Transverse colon (tissue), 4 donors: ENCODE results near the gene PRR7. TPM values are rescaled to one million over a fixed set of nuclear protein-coding genes. Genes with fewer than 3 reads are reported as not detected.

ENCODE experiments used
- DNase-seq: peaks from one replicate; pipeline ENCODE4 v3.0.0-alpha.2; 2019
- H3K27ac ChIP-seq, 4 donors: fragments of 200-600 bp; sonication (generic); 2 replicates each; pipeline ENCODE4 v1.5.1; 2016 to 2018; ENCODE audit warnings: inconsistent platforms in 4 of 4
- H3K27me3 ChIP-seq: fragments of 200-600 bp; sonication (generic); 2 replicates; pipeline ENCODE4 v1.5.1; 2017; ENCODE audit warnings: inconsistent platforms
- H3K36me3 ChIP-seq, 4 donors: fragments of 200-600 bp; sonication (generic); 2 replicates each; pipeline ENCODE4 v1.5.1; 2017 to 2019; ENCODE audit warnings: inconsistent platforms in 4 of 4
- H3K4me1 ChIP-seq, 4 donors: fragments of 200-600 bp; sonication (generic); 2 replicates each; pipeline ENCODE4 v1.5.1; 2017 to 2020; ENCODE audit warnings: inconsistent platforms in 4 of 4
- H3K4me3 ChIP-seq, 4 donors: fragments of 200-600 bp; sonication (generic); 1 replicate in 1 of 4; 2 replicates in 3 of 4; pipeline versions ENCODE4 v1.5.1 to v1.6.1; 2017 to 2019; ENCODE audit warnings: inconsistent platforms in 4 of 4
- H3K9me3 ChIP-seq, 2 donors: fragments of 200-600 bp; sonication (generic); 2 replicates each; pipeline ENCODE4 v1.5.1; 2017 to 2019; ENCODE audit warnings: inconsistent platforms in 2 of 2
- EP300 ChIP-seq: sonication (generic); formaldehyde crosslinking; IDR thresholded peaks from one replicate; pipeline ENCODE4 v1.6.1; 2017; ENCODE audit warnings: antibody characterized with exemption, low read depth
- POLR2A ChIP-seq: fragments of 450-650 bp; IDR thresholded peaks from one replicate; pipeline ENCODE4 v1.6.1; 2016; ENCODE audit warnings: antibody characterized with exemption, mild to moderate bottlenecking, moderate library complexity
- POLR2AphosphoS5 ChIP-seq, 3 donors: sonication (generic); formaldehyde crosslinking; IDR thresholded peaks; one replicate each; pipeline ENCODE4 v1.6.1; 2016; ENCODE audit warnings: antibody characterized with exemption in 3 of 3
- WGBS, 2 donors: methylation state at CpG; one replicate each; pipeline ENCODE4 v1.1.5; 2018; ENCODE audit warnings: low coverage in 1 of 2; 5-methylcytosine and 5-hydroxymethylcytosine counted together
- in situ Hi-C, 4 donors: fragments of 200-750 bp; cut with MboI; loops; one replicate each; pipeline versions ENCODE4 v1.15.0 to v1.15.1; 2017; ENCODE audit warnings: low sequenced_read_pairs in 3 of 4, low pct_ligation_motif_present in 1 of 4, low pct_unique_long_range_greater_than_20kb in 1 of 4
- intact Hi-C: fragments of 100-400 bp; cut with DNase I; formaldehyde crosslinking; loops from one replicate; pipeline ENCODE4 v1.15.1; 2023; ENCODE audit warnings: low total_unique reads
- total RNA-seq, 4 donors: library from RNA; depleted of rRNA; stranded (reverse); fragments of >200 nt; gene quantifications; one replicate each; pipeline ENCODE4 v1.1.0, GENCODE V29; 2016
- TF ChIP-seq, protein P1 (sequence below), 5 experiments: fragments of 200-600 bp in 3 of 5; fragments of 450-650 bp in 2 of 5; sonication (generic) in 3 of 5; IDR thresholded peaks; 1 replicate in 2 of 5; 2 replicates in 3 of 5; pipeline ENCODE4 v1.5.1; 2016 to 2017; ENCODE audit warnings: antibody characterized with exemption in 5 of 5, inconsistent platforms in 3 of 5, mild to moderate bottlenecking in 2 of 5, moderate library complexity in 1 of 5

Gene PRR7
- total RNA-seq, 4 donors from 2014 or later: 2.1 to 5.0 (median 2.5) TPM; not detected in 1

DNA sequence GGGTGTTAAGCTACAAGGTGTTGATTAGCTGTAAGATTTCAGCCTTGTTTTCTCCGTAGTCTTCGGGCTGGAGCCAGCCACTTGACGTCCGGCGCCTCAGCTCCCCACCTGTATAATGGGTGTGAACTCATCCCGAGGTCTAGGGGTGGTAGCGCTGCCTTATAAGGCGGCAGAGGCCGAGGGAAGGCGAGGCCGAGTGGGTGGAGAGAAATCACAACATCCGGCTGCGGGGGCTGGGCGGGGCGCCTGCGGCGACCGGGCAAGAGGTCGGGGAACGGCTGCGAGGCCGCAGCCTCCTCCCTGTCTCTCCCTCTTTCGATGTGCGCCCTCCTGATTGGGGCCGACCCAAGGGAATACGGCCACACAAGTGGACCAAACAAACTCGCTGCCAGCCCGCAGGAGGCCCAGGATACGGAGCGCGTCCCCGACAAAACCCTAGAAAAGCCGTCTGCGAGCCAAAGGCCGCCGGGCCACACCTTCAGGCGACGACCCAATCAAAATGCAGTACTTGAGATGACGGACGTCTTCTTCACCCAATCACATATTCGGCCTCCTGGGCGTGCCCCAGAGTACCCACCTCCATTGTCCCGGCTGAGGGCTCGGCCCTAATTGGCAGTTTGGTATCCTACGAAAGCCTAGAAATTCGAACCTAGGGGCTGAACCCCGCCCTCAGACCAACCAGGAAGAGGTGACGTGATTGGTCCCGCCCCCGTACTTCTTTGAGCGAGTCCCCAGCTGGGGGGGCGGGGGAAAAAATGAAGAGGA, 20.6 kb upstream of the PRR7 start:
- Histone ChIP-seq H3K27ac (peak overlapping the region; percentile 95 to 98 (median 96)), H3K9me3 (no peaks in the 10 kb centered on the region), H3K27me3 (no peaks in the 10 kb centered on the region), H3K4me3 (peak overlapping the region; percentile 38 to 61 (median 52)), H3K36me3 (no peaks in the 10 kb centered on the region), H3K4me1 (peaks cover 26 to 41% (median 29%) of the 10 kb centered on the region in 4 donors)
- DNase-seq: peak; percentile 100
- WGBS, 2 donors: 0% methylated on average over 7 to 46 of the region's 52 CpGs
- in situ Hi-C loops: no loop called here
- peak; percentile 68 to 95 (median 87) for TF ChIP-seq POLR2AphosphoS5 (IDR thresholded peaks at IDR 0.05)
- TF ChIP-seq EP300: no peak
- peak; percentile 93 for TF ChIP-seq POLR2A
- intact Hi-C loops: loop anchor here (2.0 kb wide), 1 partner anchor 71 kb away; the partner anchor contains the start of gene PDLIM7

DNA sequence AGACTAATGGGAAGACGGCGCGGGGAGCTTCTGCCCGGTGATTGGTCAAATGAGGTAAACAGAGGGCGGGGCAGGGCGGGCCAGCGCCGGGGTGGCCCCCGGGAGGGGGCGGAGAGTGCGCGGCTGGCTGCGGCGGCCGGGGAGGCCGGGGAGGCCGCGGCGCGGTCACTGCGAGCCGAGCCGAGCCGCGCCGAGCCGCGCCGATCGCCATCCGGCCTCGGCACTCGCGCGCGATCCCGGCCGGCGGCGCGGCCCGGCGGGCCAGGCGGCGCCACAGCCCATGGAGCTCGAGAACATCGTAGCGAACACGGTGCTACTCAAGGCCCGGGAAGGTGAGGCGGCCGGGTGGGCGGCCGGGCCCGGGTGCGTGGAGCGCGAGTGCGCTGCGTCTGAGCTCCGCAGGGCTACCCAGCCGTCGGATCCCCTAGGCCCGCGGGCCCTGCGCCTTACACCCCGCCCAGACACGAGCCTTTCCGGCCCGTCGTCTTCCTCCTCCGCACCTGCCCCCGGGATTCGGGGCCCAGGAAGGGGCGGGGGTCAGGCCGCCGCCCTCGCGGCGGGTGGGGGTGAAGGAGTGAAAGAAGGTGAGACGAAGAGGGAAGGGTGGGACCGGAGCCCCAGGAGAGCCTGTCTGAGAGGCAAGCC, 19.9 kb upstream of the PRR7 start, which contains the start of gene GRK6:
Gene GRK6 (plus strand): TSS at position 111 of the 645 bp plus-strand sequence. CDS start 170 bp downstream, at position 281.
- in situ Hi-C loops: no loop called here
- DNase-seq: peak; percentile 78
- WGBS, 2 donors: 1% methylated on average over 35 of the region's 82 CpGs; no CpG with 5 or more reads in 1 of the 2 donors
- intact Hi-C loops: loop anchor here (2.0 kb wide), 1 partner anchor 70 kb away; the partner anchor contains the start of gene PDLIM7
- Histone ChIP-seq H3K4me1 (peaks cover 26 to 47% (median 31%) of the 10 kb centered on the region in 4 donors), H3K36me3 (no peaks in the 10 kb centered on the region), H3K9me3 (no peaks in the 10 kb centered on the region), H3K27ac (peak within 1 kb of the TSS; percentile 95 to 98 (median 97)), H3K4me3 (peak within 1 kb of the TSS; percentile 74 to 94 (median 92)), H3K27me3 (no peaks in the 10 kb centered on the region)
- peak; percentile 38 for TF ChIP-seq POLR2A
- TF ChIP-seq EP300: no peak
- TF ChIP-seq, protein P1, sequence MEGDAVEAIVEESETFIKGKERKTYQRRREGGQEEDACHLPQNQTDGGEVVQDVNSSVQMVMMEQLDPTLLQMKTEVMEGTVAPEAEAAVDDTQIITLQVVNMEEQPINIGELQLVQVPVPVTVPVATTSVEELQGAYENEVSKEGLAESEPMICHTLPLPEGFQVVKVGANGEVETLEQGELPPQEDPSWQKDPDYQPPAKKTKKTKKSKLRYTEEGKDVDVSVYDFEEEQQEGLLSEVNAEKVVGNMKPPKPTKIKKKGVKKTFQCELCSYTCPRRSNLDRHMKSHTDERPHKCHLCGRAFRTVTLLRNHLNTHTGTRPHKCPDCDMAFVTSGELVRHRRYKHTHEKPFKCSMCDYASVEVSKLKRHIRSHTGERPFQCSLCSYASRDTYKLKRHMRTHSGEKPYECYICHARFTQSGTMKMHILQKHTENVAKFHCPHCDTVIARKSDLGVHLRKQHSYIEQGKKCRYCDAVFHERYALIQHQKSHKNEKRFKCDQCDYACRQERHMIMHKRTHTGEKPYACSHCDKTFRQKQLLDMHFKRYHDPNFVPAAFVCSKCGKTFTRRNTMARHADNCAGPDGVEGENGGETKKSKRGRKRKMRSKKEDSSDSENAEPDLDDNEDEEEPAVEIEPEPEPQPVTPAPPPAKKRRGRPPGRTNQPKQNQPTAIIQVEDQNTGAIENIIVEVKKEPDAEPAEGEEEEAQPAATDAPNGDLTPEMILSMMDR (IDR thresholded peaks at IDR 0.05): no peak
- TF ChIP-seq POLR2AphosphoS5 (IDR thresholded peaks at IDR 0.05): no peak

DNA sequence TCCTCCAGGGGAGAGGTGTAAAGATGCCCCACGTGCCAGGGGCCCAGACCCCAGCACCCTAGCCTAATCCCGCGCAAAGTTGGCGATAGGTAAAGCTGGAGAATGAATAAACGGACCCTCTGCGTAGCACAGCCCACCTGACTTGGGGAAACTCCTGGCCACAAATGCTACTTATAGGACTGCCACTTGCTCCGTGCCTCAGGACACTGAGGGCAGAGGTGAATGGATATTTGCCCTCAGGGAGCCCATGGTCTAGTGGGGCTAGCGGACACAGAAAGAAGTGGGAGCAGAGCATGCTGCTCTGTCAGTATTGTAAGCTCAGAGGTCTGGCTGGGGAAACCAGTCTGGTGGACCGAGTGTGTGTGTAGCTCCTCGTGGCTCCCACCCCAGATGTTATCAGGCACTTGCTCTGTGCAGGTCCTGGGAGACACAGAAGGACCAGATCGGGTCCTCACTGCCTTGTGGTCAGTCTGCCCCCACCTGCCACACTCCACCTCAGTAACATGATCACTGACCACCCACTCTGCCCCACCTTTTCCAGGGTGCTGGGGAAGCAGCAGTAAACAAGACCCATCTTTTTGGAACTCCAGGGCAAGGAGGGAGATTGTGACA, 19.3 kb upstream of the PRR7 start:
- Histone ChIP-seq H3K27me3 (no peaks in the 10 kb centered on the region), H3K9me3 (no peaks in the 10 kb centered on the region), H3K27ac (peak overlapping the region; percentile 90 to 97 (median 96)), H3K4me1 (peaks cover 27 to 48% (median 32%) of the 10 kb centered on the region in 4 donors), H3K4me3 (peak overlapping the region; percentile 74 to 94 (median 92)), H3K36me3 (peaks cover 0 to 1% (median under 1%) of the 10 kb centered on the region in 4 donors)
- WGBS, 2 donors: 0 to 5% methylated on average over 1 to 11 of the region's 11 CpGs
- TF ChIP-seq POLR2A (no peak), EP300 (no peak), POLR2AphosphoS5 (IDR thresholded peaks at IDR 0.05) (no peak)
- TF ChIP-seq, protein P1 (IDR thresholded peaks at IDR 0.05): no peak
- DNase-seq: no peak
- intact Hi-C loops (loop anchor here (2.0 kb wide), 1 partner anchor 69 kb away; the partner anchor contains the start of gene PDLIM7), in situ Hi-C loops (no loop called here)

DNA sequence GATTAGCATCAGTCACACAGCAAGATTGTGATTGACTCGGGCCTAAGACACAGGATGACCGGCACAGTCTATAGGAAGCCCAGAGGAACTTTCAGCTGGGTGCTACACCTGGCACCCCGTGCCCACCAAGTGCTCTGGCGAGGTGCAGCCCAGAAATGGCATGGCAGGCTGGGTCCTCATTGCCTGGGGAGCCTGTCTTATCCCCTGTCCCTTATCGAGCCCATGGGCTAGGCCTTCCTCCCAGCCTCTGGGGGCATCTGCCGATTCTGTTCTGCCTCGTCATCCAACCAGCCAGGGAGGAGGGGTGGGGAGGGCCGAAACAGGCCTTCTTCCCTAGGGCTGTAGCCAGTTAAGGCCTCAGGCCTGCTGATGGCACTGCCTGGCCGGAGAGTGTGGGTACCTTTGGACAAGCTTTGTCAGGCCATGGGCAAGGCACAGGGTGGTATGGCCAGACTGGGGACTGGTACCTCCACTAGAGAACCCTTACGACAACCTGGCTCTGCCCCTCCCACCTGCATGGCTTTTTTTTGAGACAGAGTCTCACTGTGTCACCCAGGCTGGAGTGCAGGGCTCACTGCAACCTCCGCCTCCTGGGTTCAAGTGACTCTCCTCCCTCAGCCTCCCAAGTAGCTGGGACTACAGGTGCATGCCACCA, 18.6 kb upstream of the PRR7 start:
- Histone ChIP-seq H3K27me3 (no peaks in the 10 kb centered on the region), H3K4me1 (peaks cover 34 to 48% (median 35%) of the 10 kb centered on the region in 4 donors), H3K36me3 (peaks cover 0 to 8% (median 2%) of the 10 kb centered on the region in 4 donors), H3K4me3 (peak overlapping the region in 2 of 4 donors; percentile 74 to 93), H3K9me3 (no peaks in the 10 kb centered on the region), H3K27ac (peak overlapping the region; percentile 90 to 97 (median 96))
- DNase-seq: peak; percentile 52
- 78% methylated on average over 4 of the region's 11 CpGs; no CpG with 5 or more reads in 1 of the 2 donors for WGBS, 2 donors
- intact Hi-C loops: loop anchor here (2.0 kb wide), 1 partner anchor 69 kb away; the partner anchor contains the start of gene PDLIM7
- in situ Hi-C loops: no loop called here
- TF ChIP-seq, protein P1 (IDR thresholded peaks at IDR 0.05): no peak
